SK-N-SH treated with all-trans-retinoic acid at 6 μM for 48 hours (cell line): ENCODE data around the gene FAM20B.
A peak's percentile ranks its signal among the peaks of the same experiment; 100 is the strongest.

Experiments
- ATAC-seq: fragments of 200-7000 bp; cut with Tn5 transposase; 3 replicates; pipeline ENCODE4 v1.9.1; 2020; ENCODE audit warnings: mild to moderate bottlenecking, moderate library complexity
- CSDC2 ChIP-seq: fragments of 250-450 bp; sonication (Bioruptor Pico); IDR thresholded peaks from 2 replicates; pipeline ENCODE4 v1.5.0; 2020; ENCODE audit warnings: mild to moderate bottlenecking, moderate library complexity
- GLIS3 ChIP-seq: fragments of 250-450 bp; sonication (Bioruptor Pico); IDR thresholded peaks from 2 replicates; pipeline ENCODE4 v1.5.0; 2020; ENCODE audit warnings: mild to moderate bottlenecking, moderate library complexity
- OSR1 ChIP-seq: fragments of 250-450 bp; sonication (Bioruptor Pico); IDR thresholded peaks from 2 replicates; pipeline ENCODE4 v1.8.0; 2022; ENCODE audit warnings: moderate library complexity, mild to moderate bottlenecking, inconsistent platforms
- PPARA ChIP-seq: fragments of 250-450 bp; sonication (Bioruptor Pico); IDR thresholded peaks from 2 replicates; pipeline ENCODE4 v1.5.0; 2020; ENCODE audit warnings: mild to moderate bottlenecking, borderline replicate concordance
- RARB ChIP-seq: fragments of 250-450 bp; sonication (Bioruptor Pico); IDR thresholded peaks from 2 replicates; pipeline ENCODE4 v1.8.0; 2021; ENCODE audit warnings: mild to moderate bottlenecking, moderate library complexity
- SNAI2 ChIP-seq: fragments of 250-450 bp; sonication (Bioruptor Pico); IDR thresholded peaks from 2 replicates; pipeline ENCODE4 v1.5.0; 2020; ENCODE audit warnings: mild to moderate bottlenecking, moderate library complexity
- TCF4 ChIP-seq: fragments of 250-450 bp; sonication (Bioruptor Pico); IDR thresholded peaks from 2 replicates; pipeline ENCODE4 v1.8.0; 2021; ENCODE audit warnings: mild to moderate bottlenecking, moderate library complexity, borderline replicate concordance
- TOX ChIP-seq: fragments of 250-450 bp; sonication (Bioruptor Pico); IDR thresholded peaks from 2 replicates; pipeline ENCODE4 v1.8.0; 2021; ENCODE audit warnings: mild to moderate bottlenecking, moderate library complexity, borderline replicate concordance
- ZFP3 ChIP-seq: fragments of 250-450 bp; sonication (Bioruptor Pico); IDR thresholded peaks from 2 replicates; pipeline ENCODE4 v1.5.0; 2020; ENCODE audit warnings: mild to moderate bottlenecking, moderate library complexity
- ZFP30 ChIP-seq: fragments of 450-650 bp; formaldehyde crosslinking; IDR thresholded peaks from 2 replicates; pipeline ENCODE4 v1.5.0; 2022; ENCODE audit warnings: mild to moderate bottlenecking, moderate library complexity
- ZNF8 ChIP-seq: fragments of 450-650 bp; formaldehyde crosslinking; IDR thresholded peaks from 2 replicates; pipeline ENCODE4 v1.5.0; 2020; ENCODE audit warnings: mild to moderate bottlenecking, moderate library complexity
- TF ChIP-seq, protein P1 (sequence below): fragments of 250-450 bp; sonication (Bioruptor Pico); IDR thresholded peaks from 2 replicates; pipeline ENCODE4 v1.8.0; 2021; ENCODE audit warnings: low read depth, mild to moderate bottlenecking, moderate library complexity, borderline replicate concordance
- TF ChIP-seq, protein P2 (sequence below): fragments of 250-450 bp; sonication (Bioruptor Pico); IDR thresholded peaks from 2 replicates; pipeline ENCODE4 v1.5.0; 2020; ENCODE audit warnings: mild to moderate bottlenecking, moderate library complexity
- TF ChIP-seq, protein P3 (sequence below): fragments of 250-450 bp; sonication (Bioruptor Pico); IDR thresholded peaks from 2 replicates; pipeline ENCODE4 v1.5.1; 2020; ENCODE audit warnings: low read depth, mild to moderate bottlenecking, moderate library complexity
- TF ChIP-seq, protein P4 (sequence below): fragments of 250-450 bp; sonication (Bioruptor Pico); IDR thresholded peaks from 2 replicates; pipeline ENCODE4 v1.5.1; 2021; ENCODE audit warnings: mild to moderate bottlenecking, moderate library complexity

Gene FAM20B

DNA sequence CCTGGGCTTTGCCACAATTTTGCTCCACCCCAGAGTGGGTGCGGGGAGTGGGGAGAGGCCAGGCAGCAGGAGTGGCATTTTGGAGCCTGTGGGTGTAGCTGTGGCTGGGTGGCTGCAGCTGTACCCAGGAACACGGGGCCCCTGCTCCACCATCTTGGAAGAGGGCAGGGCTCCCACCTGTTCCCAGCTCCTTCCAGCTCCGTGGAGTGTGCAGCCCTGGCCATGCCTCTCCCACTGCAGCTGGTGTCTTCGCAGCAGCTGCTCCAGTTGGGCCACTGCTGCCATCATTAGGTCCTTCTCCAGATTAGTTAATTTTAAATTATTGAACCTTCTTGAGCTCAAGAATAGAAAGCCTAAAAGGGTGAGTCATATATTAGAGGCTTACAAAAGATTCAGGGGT, 17.6 kb downstream of the FAM20B start:
- TF ChIP-seq ZFP30 (CRISPR knock-in tag) (no peak), SNAI2 (CRISPR knock-in tag) (no peak), GLIS3 (CRISPR knock-in tag) (no peak), CSDC2 (CRISPR knock-in tag) (no peak), RARB (CRISPR knock-in tag) (no peak), PPARA (CRISPR knock-in tag) (no peak), ZFP3 (CRISPR knock-in tag) (no peak), ZNF8 (CRISPR knock-in tag) (no peak)
- TF ChIP-seq, protein P1, sequence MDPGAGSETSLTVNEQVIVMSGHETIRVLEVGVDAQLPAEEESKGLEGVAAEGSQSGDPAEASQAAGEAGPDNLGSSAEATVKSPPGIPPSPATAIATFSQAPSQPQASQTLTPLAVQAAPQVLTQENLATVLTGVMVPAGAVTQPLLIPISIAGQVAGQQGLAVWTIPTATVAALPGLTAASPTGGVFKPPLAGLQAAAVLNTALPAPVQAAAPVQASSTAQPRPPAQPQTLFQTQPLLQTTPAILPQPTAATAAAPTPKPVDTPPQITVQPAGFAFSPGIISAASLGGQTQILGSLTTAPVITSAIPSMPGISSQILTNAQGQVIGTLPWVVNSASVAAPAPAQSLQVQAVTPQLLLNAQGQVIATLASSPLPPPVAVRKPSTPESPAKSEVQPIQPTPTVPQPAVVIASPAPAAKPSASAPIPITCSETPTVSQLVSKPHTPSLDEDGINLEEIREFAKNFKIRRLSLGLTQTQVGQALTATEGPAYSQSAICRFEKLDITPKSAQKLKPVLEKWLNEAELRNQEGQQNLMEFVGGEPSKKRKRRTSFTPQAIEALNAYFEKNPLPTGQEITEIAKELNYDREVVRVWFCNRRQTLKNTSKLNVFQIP (CRISPR knock-in tag), result no peak
- TF ChIP-seq, protein P2, sequence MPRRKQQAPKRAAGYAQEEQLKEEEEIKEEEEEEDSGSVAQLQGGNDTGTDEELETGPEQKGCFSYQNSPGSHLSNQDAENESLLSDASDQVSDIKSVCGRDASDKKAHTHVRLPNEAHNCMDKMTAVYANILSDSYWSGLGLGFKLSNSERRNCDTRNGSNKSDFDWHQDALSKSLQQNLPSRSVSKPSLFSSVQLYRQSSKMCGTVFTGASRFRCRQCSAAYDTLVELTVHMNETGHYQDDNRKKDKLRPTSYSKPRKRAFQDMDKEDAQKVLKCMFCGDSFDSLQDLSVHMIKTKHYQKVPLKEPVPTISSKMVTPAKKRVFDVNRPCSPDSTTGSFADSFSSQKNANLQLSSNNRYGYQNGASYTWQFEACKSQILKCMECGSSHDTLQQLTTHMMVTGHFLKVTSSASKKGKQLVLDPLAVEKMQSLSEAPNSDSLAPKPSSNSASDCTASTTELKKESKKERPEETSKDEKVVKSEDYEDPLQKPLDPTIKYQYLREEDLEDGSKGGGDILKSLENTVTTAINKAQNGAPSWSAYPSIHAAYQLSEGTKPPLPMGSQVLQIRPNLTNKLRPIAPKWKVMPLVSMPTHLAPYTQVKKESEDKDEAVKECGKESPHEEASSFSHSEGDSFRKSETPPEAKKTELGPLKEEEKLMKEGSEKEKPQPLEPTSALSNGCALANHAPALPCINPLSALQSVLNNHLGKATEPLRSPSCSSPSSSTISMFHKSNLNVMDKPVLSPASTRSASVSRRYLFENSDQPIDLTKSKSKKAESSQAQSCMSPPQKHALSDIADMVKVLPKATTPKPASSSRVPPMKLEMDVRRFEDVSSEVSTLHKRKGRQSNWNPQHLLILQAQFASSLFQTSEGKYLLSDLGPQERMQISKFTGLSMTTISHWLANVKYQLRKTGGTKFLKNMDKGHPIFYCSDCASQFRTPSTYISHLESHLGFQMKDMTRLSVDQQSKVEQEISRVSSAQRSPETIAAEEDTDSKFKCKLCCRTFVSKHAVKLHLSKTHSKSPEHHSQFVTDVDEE (CRISPR knock-in tag), result no peak
- TF ChIP-seq, protein P3, sequence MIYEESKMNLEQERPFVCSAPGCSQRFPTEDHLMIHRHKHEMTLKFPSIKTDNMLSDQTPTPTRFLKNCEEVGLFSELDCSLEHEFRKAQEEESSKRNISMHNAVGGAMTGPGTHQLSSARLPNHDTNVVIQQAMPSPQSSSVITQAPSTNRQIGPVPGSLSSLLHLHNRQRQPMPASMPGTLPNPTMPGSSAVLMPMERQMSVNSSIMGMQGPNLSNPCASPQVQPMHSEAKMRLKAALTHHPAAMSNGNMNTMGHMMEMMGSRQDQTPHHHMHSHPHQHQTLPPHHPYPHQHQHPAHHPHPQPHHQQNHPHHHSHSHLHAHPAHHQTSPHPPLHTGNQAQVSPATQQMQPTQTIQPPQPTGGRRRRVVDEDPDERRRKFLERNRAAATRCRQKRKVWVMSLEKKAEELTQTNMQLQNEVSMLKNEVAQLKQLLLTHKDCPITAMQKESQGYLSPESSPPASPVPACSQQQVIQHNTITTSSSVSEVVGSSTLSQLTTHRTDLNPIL (CRISPR knock-in tag), result no peak
- ATAC-seq, result no peak

DNA sequence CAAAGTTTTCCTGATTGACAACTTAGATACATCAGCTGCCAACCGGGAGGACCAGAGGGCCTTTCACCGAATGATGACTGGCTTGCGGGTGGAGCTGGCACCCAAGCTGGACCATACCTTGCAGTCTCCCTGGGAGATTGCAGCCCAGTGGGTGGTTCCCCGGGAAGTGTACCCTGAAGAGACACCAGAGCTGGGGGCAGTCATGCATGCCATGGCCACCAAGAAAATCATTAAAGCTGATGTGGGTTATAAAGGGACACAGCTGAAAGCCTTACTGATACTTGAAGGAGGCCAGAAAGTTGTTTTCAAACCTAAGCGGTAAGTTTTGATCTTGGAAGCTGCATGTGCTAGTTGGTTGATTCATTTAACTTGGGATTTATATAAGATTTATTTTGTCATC, 18.2 kb downstream of the FAM20B start:
- ATAC-seq, result no peak
- TF ChIP-seq, protein P4, sequence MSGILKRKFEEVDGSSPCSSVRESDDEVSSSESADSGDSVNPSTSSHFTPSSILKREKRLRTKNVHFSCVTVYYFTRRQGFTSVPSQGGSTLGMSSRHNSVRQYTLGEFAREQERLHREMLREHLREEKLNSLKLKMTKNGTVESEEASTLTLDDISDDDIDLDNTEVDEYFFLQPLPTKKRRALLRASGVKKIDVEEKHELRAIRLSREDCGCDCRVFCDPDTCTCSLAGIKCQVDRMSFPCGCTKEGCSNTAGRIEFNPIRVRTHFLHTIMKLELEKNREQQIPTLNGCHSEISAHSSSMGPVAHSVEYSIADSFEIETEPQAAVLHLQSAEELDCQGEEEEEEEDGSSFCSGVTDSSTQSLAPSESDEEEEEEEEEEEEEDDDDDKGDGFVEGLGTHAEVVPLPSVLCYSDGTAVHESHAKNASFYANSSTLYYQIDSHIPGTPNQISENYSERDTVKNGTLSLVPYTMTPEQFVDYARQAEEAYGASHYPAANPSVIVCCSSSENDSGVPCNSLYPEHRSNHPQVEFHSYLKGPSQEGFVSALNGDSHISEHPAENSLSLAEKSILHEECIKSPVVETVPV (CRISPR knock-in tag), result no peak
- no peak for TF ChIP-seq CSDC2 (CRISPR knock-in tag)
- TF ChIP-seq, protein P2 (CRISPR knock-in tag), result no peak
- TF ChIP-seq, protein P1 (CRISPR knock-in tag), result no peak

DNA sequence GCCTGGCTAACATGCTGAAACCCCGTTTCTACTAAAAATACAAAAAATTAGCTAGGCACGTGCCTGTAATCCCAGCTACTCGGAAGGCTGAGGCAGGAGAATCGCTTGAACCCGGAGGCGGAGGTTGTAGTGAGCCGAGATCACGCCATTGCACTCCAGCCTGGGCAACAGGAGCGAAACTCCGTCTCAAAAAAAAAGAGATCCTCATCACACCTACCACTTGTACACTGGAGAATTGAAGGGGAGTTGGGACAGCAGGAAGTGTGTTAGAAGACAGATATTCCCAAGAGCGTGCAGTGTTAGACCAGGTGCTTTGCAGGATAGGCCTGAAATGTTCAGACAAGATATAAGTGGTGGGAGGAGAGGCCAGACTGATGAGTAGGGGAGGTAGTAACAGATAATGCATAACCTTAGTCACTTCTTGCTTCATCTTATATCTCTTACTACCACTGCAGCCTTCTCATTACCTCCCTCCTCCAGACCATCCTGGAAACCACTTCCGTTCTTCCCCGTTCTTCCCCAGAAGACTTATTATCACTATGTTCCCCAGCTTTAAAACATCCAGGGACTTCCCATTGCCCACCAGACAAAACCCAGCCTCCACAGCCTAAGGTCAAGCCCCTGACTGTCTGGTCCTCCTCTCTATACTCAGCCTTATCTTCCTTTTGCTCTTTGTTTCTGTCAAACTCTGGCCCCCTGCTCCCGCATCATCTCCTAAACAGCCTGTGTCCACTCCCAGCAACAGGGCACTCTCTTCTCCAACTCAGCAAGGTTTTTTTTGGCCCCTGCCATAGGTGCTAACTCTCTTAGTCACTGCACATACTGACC, 21.3 kb downstream of the FAM20B start:
- peak; percentile 86 for ATAC-seq
- TF ChIP-seq OSR1 (CRISPR knock-in tag), result no peak
- no peak for TF ChIP-seq TCF4 (CRISPR knock-in tag)
- TF ChIP-seq, protein P3 (CRISPR knock-in tag), result no peak
- TF ChIP-seq GLIS3 (CRISPR knock-in tag), result no peak
- no peak for TF ChIP-seq ZFP3 (CRISPR knock-in tag)
- TF ChIP-seq, protein P4 (CRISPR knock-in tag), result no peak
- no peak for TF ChIP-seq SNAI2 (CRISPR knock-in tag)
- no peak for TF ChIP-seq RARB (CRISPR knock-in tag)
- TF ChIP-seq, protein P2 (CRISPR knock-in tag), result no peak
- no peak for TF ChIP-seq PPARA (CRISPR knock-in tag)
- no peak for TF ChIP-seq TOX (CRISPR knock-in tag)
